GM18870 (cell line): ENCODE data around the gene FITM1.
"Not testable (repeated sequence)": the region's sequence is repeated elsewhere in the genome, so short reads cannot be mapped to it uniquely, and the experiment has no call there.

Experiments
- ATAC-seq: cut with Tn5 transposase; IDR thresholded peaks from one replicate; pipeline ENCODE4 v1.9.1; 2021; ENCODE audit warnings: moderate library complexity; ENCODE audit not compliant: unreplicated experiment

FITM1 gene

DNA sequence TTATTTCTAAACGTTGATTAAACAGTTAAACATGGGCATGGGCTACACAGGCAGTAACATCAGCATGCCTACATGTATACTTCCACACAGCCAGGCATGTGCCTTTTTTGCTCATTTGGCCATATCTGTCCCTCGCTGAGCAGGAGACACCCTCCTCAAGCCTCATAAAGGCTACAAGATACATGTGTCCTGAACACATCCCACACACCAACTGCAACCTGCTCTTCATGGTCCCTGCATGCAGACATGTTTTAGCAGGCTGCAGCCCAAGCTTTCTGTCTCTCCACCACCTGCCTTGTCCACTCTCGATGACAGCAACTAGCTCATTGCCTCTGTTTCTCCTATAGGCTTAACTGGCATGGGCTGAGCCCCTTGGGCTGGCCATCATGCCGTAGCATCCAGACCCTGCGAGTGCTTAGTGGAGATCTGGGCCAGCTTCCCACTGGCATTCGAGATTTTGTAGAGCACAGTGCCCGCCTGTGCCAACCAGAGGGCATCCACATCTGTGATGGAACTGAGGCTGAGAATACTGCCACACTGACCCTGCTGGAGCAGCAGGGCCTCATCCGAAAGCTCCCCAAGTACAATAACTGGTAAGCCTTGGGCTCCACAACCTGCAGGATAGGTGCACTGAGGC lies 33.8 kb upstream of the FITM1 start:
- ATAC-seq = no peak

- ATAC-seq = no peak
These were observed 32.1 kb upstream of the FITM1 start for GRCh38 chr14:24098229-24098926.

GRCh38 chr14:24098927-24099813 lies 31.3 kb upstream of the FITM1 start:
- ATAC-seq = no peak

DNA sequence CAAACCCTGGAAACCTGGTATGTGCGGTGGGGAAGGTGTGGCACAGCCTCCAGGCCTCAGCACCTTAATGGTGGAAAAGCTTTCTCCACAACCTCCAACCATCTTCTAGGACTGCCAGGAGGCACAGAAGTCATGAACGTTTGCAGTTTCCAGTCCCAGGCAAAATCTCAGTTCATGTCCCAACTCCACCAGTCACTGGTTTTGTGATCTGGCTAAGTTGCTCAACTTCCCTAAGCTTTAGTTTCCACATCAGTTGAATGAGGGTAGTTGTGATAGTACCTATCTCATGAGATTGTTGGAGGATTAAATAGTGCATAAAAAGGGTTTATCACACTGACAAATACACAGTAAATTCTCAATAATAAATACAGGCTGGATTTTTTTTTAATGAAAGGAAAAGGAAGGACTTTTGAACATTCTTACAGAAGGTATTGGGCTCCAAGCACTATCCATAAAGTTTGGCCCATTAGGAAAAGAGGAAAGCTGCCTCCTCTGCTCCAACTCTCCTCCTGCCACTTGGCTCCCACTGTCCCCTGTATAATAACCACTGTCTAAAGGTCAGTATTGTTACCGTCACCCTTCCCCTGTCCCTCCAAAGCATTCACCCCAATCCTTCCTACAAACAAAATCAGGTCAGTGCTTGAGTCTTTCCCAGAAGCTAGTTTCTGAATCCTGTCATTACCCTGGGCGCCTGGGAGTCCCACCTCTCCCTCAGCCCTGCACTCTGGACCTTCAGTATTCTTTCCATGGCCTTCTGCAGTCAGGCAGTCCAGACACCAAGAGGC lies 30.1 kb upstream of the FITM1 start:
- ATAC-seq = no peak

- ATAC-seq = no peak
These were observed 29.4 kb upstream of the FITM1 start for GRCh38 chr14:24100982-24101494.

DNA sequence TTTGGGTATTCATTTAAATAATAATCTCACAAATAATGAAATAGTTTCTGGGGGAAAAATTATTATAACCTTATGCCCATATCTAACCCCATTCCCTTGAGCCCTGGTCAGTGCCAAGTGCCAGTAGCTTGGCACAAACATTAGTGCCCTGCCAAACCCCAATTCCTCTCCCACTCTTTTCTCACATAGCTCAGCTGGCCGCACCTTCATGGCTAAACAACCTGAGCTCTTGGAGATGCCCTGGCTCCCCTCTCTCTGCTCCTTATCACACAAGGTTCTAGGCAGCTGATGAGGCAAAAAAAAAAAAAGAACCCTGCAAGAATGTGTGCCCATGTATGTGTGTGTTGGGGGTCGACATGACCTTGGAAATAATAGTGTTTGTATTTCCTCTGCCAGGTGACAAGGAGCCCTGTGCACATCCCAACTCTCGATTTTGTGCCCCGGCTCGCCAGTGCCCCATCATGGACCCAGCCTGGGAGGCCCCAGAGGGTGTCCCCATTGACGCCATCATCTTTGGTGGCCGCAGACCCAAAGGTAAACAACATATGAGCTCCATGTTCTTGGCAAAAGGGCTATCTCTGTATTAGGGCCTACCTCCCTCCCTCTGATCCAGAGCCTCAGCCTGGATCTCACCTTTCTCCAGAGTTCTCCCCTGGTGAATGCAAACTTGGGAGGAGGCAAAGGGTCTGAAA lies 28.0 kb upstream of the FITM1 start:
- no peak for ATAC-seq

DNA sequence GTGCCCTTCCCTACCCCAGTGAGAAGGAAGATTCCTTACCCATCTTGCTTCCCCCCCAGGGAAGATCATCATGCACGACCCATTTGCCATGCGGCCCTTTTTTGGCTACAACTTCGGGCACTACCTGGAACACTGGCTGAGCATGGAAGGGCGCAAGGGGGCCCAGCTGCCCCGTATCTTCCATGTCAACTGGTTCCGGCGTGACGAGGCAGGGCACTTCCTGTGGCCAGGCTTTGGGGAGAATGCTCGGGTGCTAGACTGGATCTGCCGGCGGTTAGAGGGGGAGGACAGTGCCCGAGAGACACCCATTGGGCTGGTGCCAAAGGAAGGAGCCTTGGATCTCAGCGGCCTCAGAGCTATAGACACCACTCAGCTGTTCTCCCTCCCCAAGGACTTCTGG lies 27.0 kb upstream of the FITM1 start:
- ATAC-seq = no peak

DNA sequence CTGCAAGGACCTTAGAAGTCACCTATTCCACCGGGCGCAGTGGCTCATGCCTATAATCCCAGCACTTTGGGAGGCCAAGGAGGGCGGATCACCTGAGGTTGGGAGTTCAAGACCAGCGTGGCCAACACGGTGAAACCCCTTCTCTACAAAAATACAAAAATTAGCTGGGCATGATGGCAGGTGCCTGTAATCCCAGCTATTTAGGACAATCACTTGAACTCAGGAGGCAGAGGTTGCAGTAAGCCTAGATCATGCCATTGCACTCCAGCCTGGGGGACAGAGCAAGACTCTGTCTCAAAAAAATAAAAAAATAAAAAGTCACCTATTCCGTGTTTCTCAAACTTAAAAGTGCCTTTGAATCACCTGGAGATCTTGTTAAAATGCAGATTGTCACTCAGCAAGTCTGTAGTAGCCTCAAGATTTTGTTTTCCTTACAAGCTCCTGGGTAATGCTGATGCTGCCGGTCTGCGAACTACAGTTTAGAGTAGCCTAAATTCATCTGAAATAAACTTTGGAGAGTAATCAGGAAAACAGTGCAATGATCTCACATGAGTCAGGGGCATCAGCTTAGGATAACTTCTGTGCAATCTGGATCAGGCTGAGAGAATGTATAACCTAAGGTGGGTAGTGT lies 24.7 kb upstream of the FITM1 start:
- not testable (repeated sequence) for ATAC-seq

GRCh38 chr14:24106672-24107271 lies 23.7 kb upstream of the FITM1 start:
- ATAC-seq = no peak

GRCh38 chr14:24108336-24108874 lies 22.1 kb upstream of the FITM1 start:
- ATAC-seq = peak; percentile 14

- ATAC-seq = no peak
These were observed 20.4 kb upstream of the FITM1 start for GRCh38 chr14:24110060-24110459.

GRCh38 chr14:24110523-24110922 lies 19.9 kb upstream of the FITM1 start:
- ATAC-seq = no peak

GRCh38 chr14:24113379-24113800 lies 17.1 kb upstream of the FITM1 start:
- no peak for ATAC-seq

- ATAC-seq = no peak
These were observed 16.5 kb upstream of the FITM1 start for GRCh38 chr14:24113801-24114531.

- peak; percentile 83 for ATAC-seq
These were observed 15.7 kb upstream of the FITM1 start, which contains the start of the genes DCAF11 and NRL for GRCh38 chr14:24114532-24115421. DCAF11 (plus strand) TSS chr14:24114777; CDS start chr14:24115595, 818 bp downstream. NRL (minus strand) TSS chr14:24114949; CDS start chr14:24082848, 32,101 bp downstream.

DNA sequence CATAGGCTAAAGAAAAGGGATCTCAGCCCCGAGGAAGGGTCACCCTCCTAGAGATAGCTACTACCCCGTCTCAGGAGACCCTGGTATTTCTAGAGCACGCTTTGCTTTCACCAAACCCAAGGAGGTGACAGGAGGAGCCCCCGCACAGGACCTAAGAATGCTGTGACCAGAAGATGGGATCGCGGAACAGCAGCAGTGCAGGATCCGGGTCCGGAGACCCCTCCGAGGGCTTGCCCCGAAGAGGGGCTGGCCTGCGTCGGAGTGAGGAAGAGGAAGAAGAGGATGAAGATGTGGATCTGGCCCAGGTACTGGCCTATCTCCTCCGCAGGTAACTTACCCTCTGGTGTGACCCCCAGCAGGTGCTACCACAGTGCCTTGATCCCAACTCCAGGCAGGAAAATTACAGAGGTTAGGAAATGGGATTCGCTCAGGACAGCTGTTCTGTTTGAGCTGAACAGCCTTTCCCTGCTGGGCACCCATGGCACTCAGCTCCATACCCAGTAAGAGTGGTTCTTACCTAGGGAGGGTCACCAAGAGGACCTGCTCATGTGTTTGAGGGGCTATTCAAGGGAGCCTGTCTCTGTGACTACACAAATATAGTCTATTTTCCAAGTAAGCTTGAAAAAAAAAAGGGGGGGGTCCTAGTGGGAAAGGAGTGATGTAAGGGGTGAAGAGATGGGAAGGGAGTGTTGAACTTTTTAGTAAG lies 14.9 kb upstream of the FITM1 start:
- ATAC-seq = no peak
